Stimulated activated CD4-positive, alpha-beta T cell treated with anti-CD3 and anti-CD28 coated beads, TNF-alpha, amount 100 ng/mL, for 24 hours (primary cell): ENCODE results near the gene DYNC1H1.
"Not testable (repeated sequence)": the region's sequence is repeated elsewhere in the genome, so short reads cannot be mapped to it uniquely, and the experiment has no call there.

Source experiments
- DNase-seq, 3 experiments: peaks; one replicate each; pipeline ENCODE4 v3.0.0-alpha.2; 2020; ENCODE audit warnings: low read depth in 3 of 3

The DYNC1H1 gene

GRCh38 chr14:102063808-102064429 lies 99.5 kb downstream of the DYNC1H1 start:
- DNase-seq = no peak

- DNase-seq = not testable (repeated sequence)
Measured at GRCh38 chr14:102064590-102064989, 100.2 kb downstream of the DYNC1H1 start.

- DNase-seq = no peak
Measured at GRCh38 chr14:102066041-102066451, 101.7 kb downstream of the DYNC1H1 start.

GRCh38 chr14:102071283-102071998 lies 107.1 kb downstream of the DYNC1H1 start:
- DNase-seq = no peak

- DNase-seq = no peak
Measured at GRCh38 chr14:102074415-102074964, 110.1 kb downstream of the DYNC1H1 start.

GRCh38 chr14:102075155-102075554 lies 110.8 kb downstream of the DYNC1H1 start:
- no peak for DNase-seq

GRCh38 chr14:102077382-102077709 lies 113.0 kb downstream of the DYNC1H1 start:
- DNase-seq = no peak

GRCh38 chr14:102078361-102078791 lies 114.0 kb downstream of the DYNC1H1 start:
- DNase-seq = not testable (repeated sequence)

- DNase-seq = no peak
Measured at GRCh38 chr14:102078831-102079699, 114.7 kb downstream of the DYNC1H1 start.

GRCh38 chr14:102079700-102079979 lies 115.3 kb downstream of the DYNC1H1 start:
- no peak for DNase-seq

- no peak for DNase-seq
Measured at GRCh38 chr14:102080183-102081080, 116.1 kb downstream of the DYNC1H1 start.

- no peak for DNase-seq
Measured at GRCh38 chr14:102081231-102082080, 117.1 kb downstream of the DYNC1H1 start.

GRCh38 chr14:102084522-102084921 lies 120.1 kb downstream of the DYNC1H1 start:
- DNase-seq = not testable (repeated sequence)

- no peak for DNase-seq
Measured at GRCh38 chr14:102084931-102085330, 120.6 kb downstream of the DYNC1H1 start.

- no peak for DNase-seq
Measured at GRCh38 chr14:102085488-102085887, 121.1 kb downstream of the DYNC1H1 start.

- peak in 2 of 3 experiments; percentile 41 to 51 for DNase-seq
Measured at GRCh38 chr14:102085948-102086708, 121.8 kb downstream of the DYNC1H1 start.

- no peak for DNase-seq
Measured at GRCh38 chr14:102086709-102086971, 122.3 kb downstream of the DYNC1H1 start.

- peak; percentile 90 to 93 (median 90) for DNase-seq
Measured at GRCh38 chr14:102086972-102087761, 122.8 kb downstream of the DYNC1H1 start, which contains the start of gene HSP90AA1. HSP90AA1 (minus strand) TSS chr14:102087044; CDS start chr14:102086378, 666 bp downstream.

- DNase-seq = no peak
Measured at GRCh38 chr14:102087762-102088011, 123.3 kb downstream of the DYNC1H1 start.
